Left ventricle myocardium inferior (tissue), 1 donor: ENCODE data around the gene CSF1R. TPM values are rescaled to one million over a fixed set of nuclear protein-coding genes. Genes with fewer than 3 reads are reported as not detected.

ENCODE experiments used
- DNase-seq: peaks from one replicate; pipeline ENCODE4 v3.0.0-alpha.2; 2020
- H3K27ac ChIP-seq: fragments of 200-600 bp; replicated peaks from 2 replicates; pipeline ENCODE4 v1.8.0; 2021
- H3K27me3 ChIP-seq: fragments of 200-600 bp; 2 replicates; pipeline ENCODE4 v1.8.0; 2021; ENCODE audit warnings: low read depth
- H3K36me3 ChIP-seq: fragments of 200-600 bp; 2 replicates; pipeline ENCODE4 v1.8.0; 2021
- H3K4me1 ChIP-seq: fragments of 200-600 bp; 2 replicates; pipeline ENCODE4 v1.8.0; 2021
- H3K4me3 ChIP-seq: fragments of 200-600 bp; 2 replicates; pipeline ENCODE4 v1.8.0; 2021; ENCODE audit warnings: mild to moderate bottlenecking, moderate library complexity
- H3K9me3 ChIP-seq: fragments of 200-600 bp; replicated peaks from 2 replicates; pipeline ENCODE4 v1.8.0; 2021
- intact Hi-C: fragments of 100-400 bp; cut with micrococcal nuclease; formaldehyde crosslinking; loops from one replicate; pipeline ENCODE4 v1.11.0; 2022
- total RNA-seq: library from RNA; stranded (reverse); fragmentation: NEBNext Ultra II Directional; extraction: Animal tissue kit (Norgen Biotek cat#: 25700); gene quantifications from one replicate; pipeline ENCODE4 v1.2.1, GENCODE V29; 2021
- TF ChIP-seq, protein P1 (sequence below): fragments of 200-600 bp; IDR thresholded peaks from 2 replicates; pipeline ENCODE4 v1.8.0; 2021; ENCODE audit warnings: antibody characterized with exemption, mild to moderate bottlenecking, borderline replicate concordance
- donor health status: DM: no; HTN: yes; CAD: no; lungs with severe emphysema.

Gene CSF1R
- total RNA-seq, 1 donor from 2014 or later = 15.5 TPM

DNA sequence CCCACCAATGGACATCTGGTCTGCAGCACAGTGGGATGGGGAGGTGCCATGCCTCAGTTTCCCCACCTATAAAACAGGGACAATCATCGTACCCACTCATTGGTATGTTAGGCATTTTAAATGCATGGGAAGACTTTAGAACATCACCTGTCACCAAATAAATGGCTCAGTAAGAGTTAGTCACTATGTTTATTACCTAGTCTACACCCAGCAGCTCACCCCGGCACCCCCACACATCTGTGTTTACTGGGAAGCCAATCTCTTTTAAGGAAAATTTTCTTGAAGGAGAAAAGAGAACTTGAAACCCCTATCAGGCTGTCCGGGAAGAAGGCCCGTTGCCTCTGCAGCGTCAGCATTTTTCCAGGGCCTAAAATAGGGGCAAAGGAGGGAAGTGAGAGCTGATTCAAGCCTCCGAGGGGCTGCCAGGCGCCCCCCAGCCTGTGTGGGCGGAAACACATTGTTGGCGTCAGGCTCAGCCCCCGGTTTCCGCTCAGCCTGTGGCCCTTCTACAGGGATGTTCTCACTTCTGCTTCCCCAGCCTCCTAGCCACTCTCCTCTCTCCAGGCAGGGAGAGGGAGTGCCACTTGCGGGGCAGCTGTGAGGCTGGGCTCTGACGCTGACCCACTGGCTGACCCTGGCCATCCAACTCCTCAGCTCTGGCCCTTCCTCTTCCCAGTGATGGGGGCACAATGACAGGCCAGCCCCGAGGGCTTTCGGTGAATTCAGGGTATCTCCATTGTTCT lies 4.6 kb downstream of the CSF1R start:
- no peaks in the 10 kb centered on the region for H3K9me3 ChIP-seq
- DNase-seq = peak; percentile 63
- no peak overlapping the region for H3K4me3 ChIP-seq
- no peaks in the 10 kb centered on the region for H3K4me1 ChIP-seq
- peaks cover 13% of the 10 kb centered on the region for H3K27me3 ChIP-seq
- intact Hi-C loops = no loop called here
- TF ChIP-seq, protein P1, sequence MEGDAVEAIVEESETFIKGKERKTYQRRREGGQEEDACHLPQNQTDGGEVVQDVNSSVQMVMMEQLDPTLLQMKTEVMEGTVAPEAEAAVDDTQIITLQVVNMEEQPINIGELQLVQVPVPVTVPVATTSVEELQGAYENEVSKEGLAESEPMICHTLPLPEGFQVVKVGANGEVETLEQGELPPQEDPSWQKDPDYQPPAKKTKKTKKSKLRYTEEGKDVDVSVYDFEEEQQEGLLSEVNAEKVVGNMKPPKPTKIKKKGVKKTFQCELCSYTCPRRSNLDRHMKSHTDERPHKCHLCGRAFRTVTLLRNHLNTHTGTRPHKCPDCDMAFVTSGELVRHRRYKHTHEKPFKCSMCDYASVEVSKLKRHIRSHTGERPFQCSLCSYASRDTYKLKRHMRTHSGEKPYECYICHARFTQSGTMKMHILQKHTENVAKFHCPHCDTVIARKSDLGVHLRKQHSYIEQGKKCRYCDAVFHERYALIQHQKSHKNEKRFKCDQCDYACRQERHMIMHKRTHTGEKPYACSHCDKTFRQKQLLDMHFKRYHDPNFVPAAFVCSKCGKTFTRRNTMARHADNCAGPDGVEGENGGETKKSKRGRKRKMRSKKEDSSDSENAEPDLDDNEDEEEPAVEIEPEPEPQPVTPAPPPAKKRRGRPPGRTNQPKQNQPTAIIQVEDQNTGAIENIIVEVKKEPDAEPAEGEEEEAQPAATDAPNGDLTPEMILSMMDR = no peak
- no peaks in the 10 kb centered on the region for H3K36me3 ChIP-seq
- peak overlapping the region; percentile 39 for H3K27ac ChIP-seq

DNA sequence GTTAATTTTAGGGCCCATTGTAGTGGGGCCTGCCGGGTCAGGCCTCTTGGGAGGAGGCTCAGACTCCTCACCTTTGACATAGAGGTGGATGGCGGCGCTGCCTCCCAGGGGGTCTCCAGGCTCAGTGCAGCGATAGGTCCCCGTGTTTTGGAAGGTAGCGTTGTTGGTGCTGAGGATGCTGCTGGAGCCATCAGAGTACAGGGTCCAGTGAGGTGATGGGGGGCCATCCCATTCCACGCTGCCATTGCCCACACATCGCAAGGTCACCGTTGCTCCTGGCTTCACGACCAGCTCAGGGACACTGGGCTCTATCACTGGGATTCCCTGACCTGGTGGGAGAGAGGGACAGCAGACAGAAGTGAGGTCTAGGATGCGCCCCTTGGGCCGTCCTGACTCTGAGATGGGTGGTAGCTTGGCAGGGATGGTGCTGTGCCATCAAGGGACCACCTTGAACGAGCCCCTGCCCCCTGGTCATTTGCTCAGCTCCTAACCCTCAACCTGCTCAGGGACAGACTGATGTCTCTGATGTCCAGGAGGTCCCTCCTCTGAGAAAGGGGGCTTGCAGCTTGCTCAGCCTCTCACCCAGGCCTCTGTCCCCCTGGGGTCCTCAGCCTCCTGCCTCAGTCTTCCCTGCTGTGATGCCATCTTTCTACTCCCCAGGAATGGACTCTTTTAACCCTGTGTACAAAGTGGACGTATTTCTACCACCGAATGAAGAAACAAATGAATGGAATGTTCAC lies 5.5 kb downstream of the CSF1R start:
- no peaks in the 10 kb centered on the region for H3K9me3 ChIP-seq
- no peak overlapping the region for H3K4me3 ChIP-seq
- intact Hi-C loops = no loop called here
- H3K36me3 ChIP-seq = no peaks in the 10 kb centered on the region
- TF ChIP-seq, protein P1 = no peak
- peaks cover 6% of the 10 kb centered on the region for H3K27me3 ChIP-seq
- no peaks in the 10 kb centered on the region for H3K4me1 ChIP-seq
- no peak for DNase-seq
- H3K27ac ChIP-seq = no peak overlapping the region

GRCh38 chr5:150079909-150080461 lies 6.4 kb downstream of the CSF1R start:
- intact Hi-C loops = no loop called here
- Histone ChIP-seq H3K4me1 (no peaks in the 10 kb centered on the region), H3K9me3 (no peaks in the 10 kb centered on the region), H3K36me3 (no peaks in the 10 kb centered on the region), H3K4me3 (no peak overlapping the region), H3K27ac (no peak overlapping the region), H3K27me3 (no peaks in the 10 kb centered on the region)
- TF ChIP-seq, protein P1 = no peak
- no peak for DNase-seq

DNA sequence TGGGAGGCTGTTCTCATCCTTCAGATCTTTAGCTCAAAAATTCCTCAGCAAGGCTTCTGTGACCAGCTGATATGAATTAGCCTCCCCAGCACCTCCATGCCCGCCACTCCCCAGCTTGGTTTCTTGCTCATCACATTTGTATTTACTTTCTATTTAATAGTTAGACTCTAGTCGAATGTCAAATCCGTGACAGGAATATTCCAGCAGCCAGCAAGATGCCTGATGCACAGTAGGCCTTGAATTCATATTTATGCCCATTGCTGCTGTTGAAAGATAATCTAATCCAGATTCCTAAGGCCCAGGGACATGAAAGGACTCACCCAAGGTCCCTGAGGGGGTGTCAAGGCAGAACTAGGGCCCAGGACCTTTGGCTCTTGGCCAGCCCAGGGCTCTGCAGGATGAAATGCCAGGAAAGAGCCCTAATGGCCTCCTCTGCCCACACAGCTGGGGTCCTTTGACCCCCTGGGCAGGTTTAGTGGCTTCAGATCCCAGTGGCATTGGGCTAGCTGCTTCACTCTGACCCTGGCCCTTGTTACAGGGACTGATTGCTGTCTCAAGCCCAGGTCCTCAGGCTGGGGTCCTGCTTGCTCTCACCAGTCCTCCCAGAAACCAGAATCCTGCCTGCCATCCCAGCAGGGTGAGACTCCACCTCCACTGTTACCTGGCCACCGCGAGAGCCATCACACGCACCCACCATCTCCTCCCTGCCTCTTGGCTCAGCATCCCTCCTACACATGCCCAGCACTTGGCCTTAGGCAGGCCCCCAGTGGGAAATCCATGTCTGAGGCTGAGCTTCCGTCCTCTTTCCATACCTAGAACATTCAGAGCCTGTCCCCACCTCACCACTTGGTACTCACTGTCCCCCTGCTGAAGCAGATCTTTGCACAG lies 7.3 kb downstream of the CSF1R start:
- TF ChIP-seq, protein P1 = no peak
- no peaks in the 10 kb centered on the region for H3K36me3 ChIP-seq
- no peak for DNase-seq
- intact Hi-C loops = no loop called here
- H3K4me3 ChIP-seq = no peak overlapping the region
- no peak overlapping the region for H3K27ac ChIP-seq
- H3K27me3 ChIP-seq = no peaks in the 10 kb centered on the region
- H3K4me1 ChIP-seq = no peaks in the 10 kb centered on the region
- no peaks in the 10 kb centered on the region for H3K9me3 ChIP-seq
